H1 (cell line): Measurements from ENCODE around the gene MARK1. TPM values are rescaled to one million over a fixed set of nuclear protein-coding genes. Genes with fewer than 3 reads are reported as not detected.

Source experiments
- CTBP2 ChIP-seq: IDR thresholded peaks from 2 replicates; pipeline ENCODE4 v1.7.0; 2011; ENCODE audit warnings: borderline replicate concordance, mild to moderate bottlenecking, moderate library complexity, mixed read lengths, low read length; ENCODE audit not compliant: insufficient read depth, insufficient read length
- SAP30 ChIP-seq: fragments of 300-600 bp; sonication (generic); IDR thresholded peaks from 2 replicates; pipeline ENCODE4 v1.7.1; 2012; ENCODE audit warnings: low read length, moderate library complexity, mild to moderate bottlenecking, inconsistent platforms; ENCODE audit not compliant: insufficient read depth, insufficient replicate concordance
- SRF ChIP-seq: IDR thresholded peaks from 2 replicates; pipeline ENCODE4 v1.6.1; 2011; ENCODE audit warnings: mild to moderate bottlenecking, low read depth, low read length, moderate library complexity
- TBP ChIP-seq: IDR thresholded peaks from 2 replicates; pipeline ENCODE4 v1.6.1; 2011; ENCODE audit warnings: low read depth, low read length, improper control_type of control experiment
- polyA plus RNA-seq, 7 experiments: library from polyadenylated mRNA; depleted of rRNA in 3 of 7; stranded (reverse) in 5 of 7; unstranded in 2 of 7; fragments of >200 nt in 5 of 7; fragments of 200-250 nt in 2 of 7; gene quantifications; 1 replicate in 5 of 7; 2 replicates in 1 of 7; 4 replicates in 1 of 7; pipeline versions ENCODE4 v1.2.1 to v1.2.3, GENCODE V29; 2011 to 2013; ENCODE audit warnings: missing spikeins in 2 of 7, mixed read lengths in 2 of 7
- total RNA-seq: library from RNA; stranded (reverse); fragmentation: NEBNext Ultra II Directional; extraction: Animal tissue kit (Norgen Biotek cat#: 25700); gene quantifications from 2 replicates; pipeline ENCODE4 v1.2.1, GENCODE V29; 2021

The MARK1 gene
- total and polyA plus RNA-seq, 2 of the 8 experiments (the other 6 are each of a cell fraction or from before 2014, with no cell fraction given): 5.5 to 20.5 TPM

GRCh38 chr1:220684890-220685289 lies 157.0 kb downstream of the MARK1 start (continued):
- TF ChIP-seq CTBP2 (no peak), SAP30 (no peak), SRF (no peak), TBP (no peak)
